Common myeloid progenitor, CD34-positive (primary cell): ENCODE data around the gene ZNF724.

ENCODE experiments used
- CTCF ChIA-PET: fragments of 350-600 bp; sonication (Branson Sonifier 250); formaldehyde crosslinking; loops from one replicate; lab custom pipeline; 2021; ENCODE audit warnings: antibody characterized with exemption; lab: Charles Lee
- POLR2A ChIA-PET: fragments of 350-600 bp; sonication (Branson Sonifier 250); formaldehyde crosslinking; loops from one replicate; lab custom pipeline; 2021; ENCODE audit warnings: antibody characterized with exemption; lab: Charles Lee
- DNase-seq, 3 donors: peaks; one replicate each; pipeline versions ENCODE4 v3.0.0 to v3.0.0-alpha.2; 2013
- H3K27ac ChIP-seq, 2 experiments: 1 replicate in 1 of 2; 2 replicates in 1 of 2; pipeline ENCODE4 v1.7.0; 2013; ENCODE audit warnings: inconsistent platforms in 2 of 2, low read length in 2 of 2, mild to moderate bottlenecking in 2 of 2, low read depth in 1 of 2, moderate library complexity in 1 of 2; ENCODE audit not compliant: severe bottlenecking in 2 of 2, insufficient read depth in 1 of 2, poor library complexity in 1 of 2
- H3K27me3 ChIP-seq, 5 experiments: replicated peaks in 2 of 5; 1 replicate in 3 of 5; 2 replicates in 2 of 5; pipeline versions ENCODE4 v1.6.1 to v1.7.0; 2013; ENCODE audit warnings: low read length in 4 of 5, mild to moderate bottlenecking in 2 of 5, moderate library complexity in 2 of 5, inconsistent platforms in 1 of 5; ENCODE audit not compliant: insufficient read depth in 5 of 5, control insufficient read depth in 4 of 5
- H3K36me3 ChIP-seq, 4 experiments: 1 replicate in 2 of 4; 2 replicates in 2 of 4; pipeline versions ENCODE4 v1.6.1 to v1.7.0; 2013; ENCODE audit warnings: low read length in 3 of 4, control low read depth in 1 of 4, mild to moderate bottlenecking in 1 of 4; ENCODE audit not compliant: control insufficient read depth in 4 of 4, insufficient read depth in 4 of 4
- H3K4me1 ChIP-seq, 4 experiments: 1 replicate in 3 of 4; 2 replicates in 1 of 4; pipeline versions ENCODE4 v1.6.1 to v1.7.1; 2013; ENCODE audit warnings: low read length in 3 of 4, mild to moderate bottlenecking in 3 of 4, control low read depth in 1 of 4, inconsistent platforms in 1 of 4, moderate library complexity in 1 of 4; ENCODE audit not compliant: control insufficient read depth in 4 of 4, insufficient read depth in 4 of 4; ENCODE audit errors: control extremely low read depth in 1 of 4
- H3K4me3 ChIP-seq, 7 experiments: 1 replicate in 4 of 7; 2 replicates in 3 of 7; pipeline versions ENCODE4 v1.5.1 to v1.7.0; 2013; ENCODE audit warnings: mild to moderate bottlenecking in 7 of 7, low read length in 6 of 7, moderate library complexity in 6 of 7, inconsistent platforms in 2 of 7, low read depth in 2 of 7, control low read depth in 1 of 7; ENCODE audit not compliant: insufficient read depth in 4 of 7, control insufficient read depth in 1 of 7; ENCODE audit errors: extremely low read depth in 1 of 7
- H3K9me3 ChIP-seq, 5 experiments: 1 replicate in 4 of 5; 2 replicates in 1 of 5; pipeline versions ENCODE4 v1.6.1 to v1.7.1; 2013; ENCODE audit warnings: low read length in 4 of 5, mild to moderate bottlenecking in 2 of 5, inconsistent platforms in 1 of 5, low read depth in 1 of 5, moderate library complexity in 1 of 5; ENCODE audit not compliant: control insufficient read depth in 4 of 5, insufficient read depth in 2 of 5; ENCODE audit errors: control extremely low read depth in 1 of 5
- WGBS: methylation state at CpG from one replicate; pipeline ENCODE4 v1.1.5; 2013; ENCODE audit not compliant: insufficient coverage; 5-methylcytosine and 5-hydroxymethylcytosine counted together

ZNF724 gene

DNA sequence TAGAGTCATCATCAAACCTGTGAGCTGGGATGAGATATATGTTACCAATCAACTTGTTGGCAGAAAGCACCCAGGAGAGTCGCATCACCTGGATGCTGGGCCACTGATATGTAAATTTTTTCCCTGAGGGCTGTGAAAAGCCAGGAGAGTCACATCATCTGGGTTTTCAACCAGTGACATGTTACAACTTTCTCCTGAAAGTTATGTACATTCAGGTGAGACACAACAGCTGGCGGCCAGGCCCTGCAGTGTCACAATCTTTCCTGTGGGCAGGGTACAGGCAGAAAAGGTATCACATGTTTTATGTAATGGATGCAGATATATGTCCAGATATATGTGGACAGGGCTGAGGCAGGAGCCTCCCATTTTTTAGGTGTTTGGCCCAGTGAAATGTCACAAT lies 13.2 kb upstream of the ZNF724 start:
- POLR2A ChIA-PET: interaction anchor here (0.9 kb wide), 1 partner anchor 9 kb away, joined by 4 read pairs; no protein-coding TSS in a partner anchor
- H3K36me3 ChIP-seq: peaks cover 18 to 67% (median 49%) of the 10 kb centered on the region in 4 experiments

DNA sequence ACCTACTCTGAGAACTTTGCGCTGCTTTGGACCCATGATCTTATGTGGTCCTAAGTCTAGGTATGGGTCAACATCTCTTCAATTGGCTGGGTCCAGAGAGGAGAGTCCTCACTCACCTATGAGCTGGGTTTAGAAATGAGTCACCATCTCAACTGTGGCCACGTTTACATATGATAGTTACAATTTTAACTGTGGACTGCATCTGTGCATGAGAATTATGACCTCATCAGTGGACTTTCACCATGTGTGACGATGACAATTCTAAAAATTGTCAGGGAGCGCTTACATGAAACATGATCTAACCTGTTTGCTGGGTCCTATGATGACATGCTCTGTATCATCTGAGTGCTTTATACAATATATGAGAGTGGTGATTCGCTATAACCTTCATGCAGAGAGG lies 12.7 kb upstream of the ZNF724 start:
- Histone ChIP-seq H3K27me3 (no peaks in the 10 kb centered on the region), H3K36me3 (peaks cover 18 to 67% (median 46%) of the 10 kb centered on the region in 4 experiments), H3K4me3 (no peak overlapping the region), H3K9me3 (peaks cover 0 to 5% (median 0%) of the 10 kb centered on the region in 5 experiments), H3K27ac (no peak overlapping the region), H3K4me1 (no peaks in the 10 kb centered on the region)
- DNase-seq: no peak
- ChIA-PET POLR2A (interaction anchor here (0.9 to 1.1 kb wide), 2 partner anchors 8 to 11 kb away, joined by 3 to 4 read pairs; no protein-coding TSS in a partner anchor), CTCF (no interaction called here)
- WGBS: 98% methylated on average over 5 of the region's 5 CpGs

More for the DNA sequence above, 13.2 kb upstream of the ZNF724 start:
- H3K27ac ChIP-seq: no peak overlapping the region
- no peak for DNase-seq
- no peaks in the 10 kb centered on the region for H3K4me1 ChIP-seq
- 50% methylated on average over 2 of the region's 2 CpGs for WGBS
- CTCF ChIA-PET: no interaction called here
- no peak overlapping the region for H3K4me3 ChIP-seq
- no peaks in the 10 kb centered on the region for H3K27me3 ChIP-seq
- peaks cover 0 to 5% (median 0%) of the 10 kb centered on the region in 5 experiments for H3K9me3 ChIP-seq

DNA sequence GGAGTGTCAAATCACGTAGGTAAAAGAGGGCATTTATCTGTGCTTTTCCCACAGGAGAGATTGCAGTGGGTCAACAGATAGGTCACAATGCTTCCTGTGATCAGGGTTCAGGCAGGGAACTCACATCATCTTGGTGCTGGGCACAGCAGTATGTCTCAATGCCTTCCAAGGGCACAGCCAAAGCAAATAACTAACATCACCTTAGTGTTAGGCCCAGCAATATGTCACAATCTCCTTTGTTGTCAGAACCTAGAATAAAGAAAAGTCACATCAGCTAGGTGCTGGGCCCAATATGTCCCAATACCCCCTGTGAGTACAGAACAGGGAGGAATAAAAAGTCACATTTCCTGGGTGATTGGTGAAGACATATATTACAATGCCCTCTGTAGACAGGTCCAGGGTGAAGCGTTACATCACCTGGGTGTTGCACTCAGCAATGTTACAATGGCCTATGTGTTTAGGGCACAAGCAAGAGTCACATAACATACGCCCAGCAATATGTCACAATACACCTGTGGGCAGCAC lies 11.4 kb upstream of the ZNF724 start:
- WGBS: 100% methylated on average over 3 of the region's 3 CpGs
- Histone ChIP-seq H3K36me3 (peaks cover 18 to 58% (median 37%) of the 10 kb centered on the region in 4 experiments), H3K4me1 (no peaks in the 10 kb centered on the region), H3K27me3 (no peaks in the 10 kb centered on the region), H3K4me3 (no peak overlapping the region), H3K27ac (no peak overlapping the region), H3K9me3 (peaks cover 0 to 5% (median 0%) of the 10 kb centered on the region in 5 experiments)
- ChIA-PET CTCF (no interaction called here), POLR2A (interaction anchor here (1.1 kb wide), 1 partner anchor 12 kb away, joined by 3 read pairs; no protein-coding TSS in a partner anchor)
- DNase-seq: no peak

DNA sequence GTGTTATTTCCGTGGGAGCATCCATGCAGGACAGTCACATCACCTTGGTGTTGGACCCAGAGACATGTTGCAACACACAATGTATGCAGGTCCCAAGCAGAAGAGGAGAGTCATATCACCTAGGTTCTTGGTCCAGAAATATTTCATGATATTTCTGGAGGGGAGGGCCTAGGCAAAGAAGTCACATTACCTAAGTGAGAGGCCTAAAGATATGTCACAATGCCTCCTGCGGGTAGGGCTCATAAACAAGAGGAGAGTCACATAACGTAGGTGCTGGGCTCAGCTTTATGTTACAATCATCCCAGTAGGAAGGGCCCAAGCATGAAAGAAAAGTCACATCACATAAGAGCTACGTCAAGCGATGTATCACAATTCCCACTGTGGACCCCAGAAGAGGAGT lies 10.8 kb upstream of the ZNF724 start:
- no peak for DNase-seq
- Histone ChIP-seq H3K27ac (no peak overlapping the region), H3K36me3 (peaks cover 18 to 60% (median 35%) of the 10 kb centered on the region in 4 experiments)

DNA sequence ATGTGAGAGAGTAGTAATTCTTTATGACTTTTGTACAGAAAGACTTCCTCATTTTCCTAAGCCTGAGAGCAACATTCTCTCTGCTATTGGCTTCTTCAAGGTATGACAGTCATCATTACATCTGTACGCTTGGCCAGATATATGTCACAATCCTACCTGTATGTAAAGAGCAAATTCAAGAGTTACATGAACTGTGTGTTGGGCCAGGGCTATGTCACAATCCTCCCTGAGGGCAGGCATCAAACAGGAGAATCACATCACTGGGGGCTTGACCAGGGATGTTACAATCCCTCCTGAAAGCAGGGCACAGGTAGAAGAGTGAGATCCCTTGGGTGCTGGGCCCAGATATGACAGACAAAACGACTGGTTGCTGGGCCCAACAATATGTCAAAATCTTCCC lies 9.8 kb upstream of the ZNF724 start:
- WGBS: 93% methylated on average over 2 of the region's 2 CpGs
- peaks cover 16 to 57% (median 36%) of the 10 kb centered on the region in 4 experiments for H3K36me3 ChIP-seq
- no peak overlapping the region for H3K27ac ChIP-seq
- DNase-seq: no peak
- H3K27me3 ChIP-seq: no peaks in the 10 kb centered on the region
- no peak overlapping the region for H3K4me3 ChIP-seq
- CTCF ChIA-PET: no interaction called here
- peaks cover 0 to 3% (median 0%) of the 10 kb centered on the region in 4 experiments for H3K4me1 ChIP-seq
- POLR2A ChIA-PET: no interaction called here
- peaks cover 0 to 5% (median 0%) of the 10 kb centered on the region in 5 experiments for H3K9me3 ChIP-seq

More for the DNA sequence above, 10.8 kb upstream of the ZNF724 start:
- 91% methylated on average over 5 of the region's 5 CpGs for WGBS
- Histone ChIP-seq H3K4me3 (no peak overlapping the region), H3K9me3 (peaks cover 0 to 5% (median 0%) of the 10 kb centered on the region in 5 experiments), H3K4me1 (no peaks in the 10 kb centered on the region), H3K27me3 (no peaks in the 10 kb centered on the region)
- ChIA-PET POLR2A (no interaction called here), CTCF (no interaction called here)

DNA sequence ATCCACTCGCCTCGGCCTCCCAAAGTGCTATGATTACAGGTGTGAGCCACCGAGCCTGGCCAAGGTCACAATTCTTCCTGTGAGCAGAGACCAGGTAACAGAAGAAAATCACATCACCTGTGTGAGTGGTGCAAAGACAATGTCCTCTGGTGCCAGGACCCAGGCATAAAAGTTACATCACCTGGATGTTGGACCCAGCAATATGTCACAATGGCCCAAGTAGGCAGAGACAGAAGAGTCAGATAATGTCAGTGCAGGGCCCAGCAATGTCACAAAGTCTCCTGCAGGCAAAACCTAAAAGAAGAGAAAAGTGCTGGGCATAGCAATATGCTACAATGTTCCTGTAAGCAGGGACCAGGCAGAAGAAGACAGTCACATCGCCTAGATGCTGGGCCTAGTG lies 5.5 kb upstream of the ZNF724 start:
- Histone ChIP-seq H3K27me3 (no peaks in the 10 kb centered on the region), H3K4me3 (no peak overlapping the region), H3K27ac (no peak overlapping the region), H3K4me1 (peaks cover 0 to 16% (median 7%) of the 10 kb centered on the region in 4 experiments), H3K36me3 (peaks cover 13 to 26% (median 20%) of the 10 kb centered on the region in 4 experiments), H3K9me3 (peaks cover 0 to 5% (median 0%) of the 10 kb centered on the region in 5 experiments)
- DNase-seq: no peak
- POLR2A ChIA-PET: no interaction called here
- 100% methylated on average over 3 of the region's 4 CpGs for WGBS
- CTCF ChIA-PET: no interaction called here
